Stomach (tissue), 9 donors: ENCODE results near the gene TRAPPC6A. TPM values are rescaled to one million over a fixed set of nuclear protein-coding genes. Genes with fewer than 3 reads are reported as not detected.

ENCODE experiments used
- DNase-seq, 2 donors: peaks; one replicate each; pipeline versions ENCODE4 v3.0.0 to v3.0.0-alpha.2; 2013 to 2019
- H3K27ac ChIP-seq, 5 donors: fragments of 200-600 bp in 4 of 5; sonication (generic) in 4 of 5; one replicate each; pipeline ENCODE4 v1.5.1; 2013 to 2019; ENCODE audit warnings: mild to moderate bottlenecking in 1 of 5, moderate library complexity in 1 of 5
- H3K27me3 ChIP-seq, 3 donors: fragments of 200-600 bp; sonication (generic); one replicate each; pipeline ENCODE4 v1.5.1; 2017 to 2019; ENCODE audit warnings: mixed run types in 1 of 3
- H3K36me3 ChIP-seq, 4 donors: fragments of 200-600 bp; sonication (generic); 1 replicate in 3 of 4; 2 replicates in 1 of 4; pipeline ENCODE4 v1.5.1; 2016 to 2019
- H3K4me1 ChIP-seq, 4 donors: fragments of 200-600 bp; sonication (generic); one replicate each; pipeline ENCODE4 v1.5.1; 2016 to 2019
- H3K4me3 ChIP-seq, 4 donors: fragments of 200-600 bp; sonication (generic) in 3 of 4; one replicate each; pipeline ENCODE4 v1.5.1; 2016 to 2019; ENCODE audit warnings: mild to moderate bottlenecking in 1 of 4
- H3K9me3 ChIP-seq, 4 donors: fragments of 200-600 bp; sonication (generic); one replicate each; pipeline ENCODE4 v1.5.1; 2016 to 2019
- CTCF ChIP-seq, 7 experiments: fragments of 450-650 bp in 4 of 7; fragments of 200-600 bp in 3 of 7; sonication (generic) in 3 of 7; IDR thresholded peaks; one replicate each; pipeline ENCODE4 v1.5.1; 2016 to 2019; ENCODE audit warnings: antibody characterized with exemption in 7 of 7, control low read depth in 2 of 7, mild to moderate bottlenecking in 1 of 7
- EP300 ChIP-seq: sonication (generic); formaldehyde crosslinking; IDR thresholded peaks from one replicate; pipeline ENCODE4 v1.6.1; 2017; ENCODE audit warnings: antibody characterized with exemption
- POLR2A ChIP-seq, 4 donors: fragments of 450-650 bp; IDR thresholded peaks; one replicate each; pipeline ENCODE4 v1.6.1; 2016; ENCODE audit warnings: antibody characterized with exemption in 4 of 4, control low read depth in 2 of 4, mild to moderate bottlenecking in 1 of 4, moderate library complexity in 1 of 4
- POLR2AphosphoS5 ChIP-seq, 3 donors: sonication (generic); formaldehyde crosslinking; IDR thresholded peaks; one replicate each; pipeline ENCODE4 v1.6.1; 2016; ENCODE audit warnings: antibody characterized with exemption in 3 of 3
- WGBS, 5 donors: extraction: QIAGEN DNeasy Blood & Tissue Kit in 3 of 5; methylation state at CpG; one replicate each; pipeline versions ENCODE4 v1.1.5 to v1.1.7; 2013 to 2018; 5-methylcytosine and 5-hydroxymethylcytosine counted together
- intact Hi-C: fragments of 100-400 bp; cut with DNase I; formaldehyde crosslinking; loops from one replicate; pipeline ENCODE4 v1.15.1; 2023; ENCODE audit warnings: low total_unique reads
- polyA plus RNA-seq, 3 donors: library from polyadenylated mRNA; stranded (reverse); fragments of 200-250 nt; gene quantifications; one replicate each; pipeline ENCODE4 v1.2.3, GENCODE V29; 2013
- total RNA-seq, 5 donors: library from RNA; depleted of rRNA; stranded (reverse); fragments of >200 nt; gene quantifications; one replicate each; pipeline versions ENCODE4 v1.1.0 to v1.2.3, GENCODE V29; 2014 to 2016
- donor health status: healthy with polysubstance abuse.
- donor health status: Bipolar disorder and iron deficiency.
- donor health status: healthy.

Gene TRAPPC6A
- total and polyA plus RNA-seq, 8 donors, result 8.7 to 59.4 (median 40.7) TPM; not detected in 1

GRCh38 chr19:45166723-45167252 is 11.2 kb downstream of the TRAPPC6A start:
- no peaks in the 10 kb centered on the region for H3K9me3 ChIP-seq
- intact Hi-C loops, result no loop called here
- DNase-seq, result no peak
- peaks cover 2 to 44% (median 28%) of the 10 kb centered on the region in 4 donors for H3K4me1 ChIP-seq
- peaks cover 0 to 6% (median 2%) of the 10 kb centered on the region in 4 donors for H3K36me3 ChIP-seq
- no peak overlapping the region for H3K27ac ChIP-seq
- H3K4me3 ChIP-seq, result no peak overlapping the region
- 69 to 83% (median 73%) methylated on average over 13 to 14 of the region's 14 CpGs for WGBS, 5 donors
- H3K27me3 ChIP-seq, result peaks cover 0 to 9% (median 2%) of the 10 kb centered on the region in 3 donors
- TF ChIP-seq POLR2AphosphoS5 (IDR thresholded peaks at IDR 0.05), result no peak
- no peak for TF ChIP-seq CTCF (IDR thresholded peaks at IDR 0.05)
- TF ChIP-seq EP300, result no peak
- no peak for TF ChIP-seq POLR2A (IDR thresholded peaks at IDR 0.05)

DNA sequence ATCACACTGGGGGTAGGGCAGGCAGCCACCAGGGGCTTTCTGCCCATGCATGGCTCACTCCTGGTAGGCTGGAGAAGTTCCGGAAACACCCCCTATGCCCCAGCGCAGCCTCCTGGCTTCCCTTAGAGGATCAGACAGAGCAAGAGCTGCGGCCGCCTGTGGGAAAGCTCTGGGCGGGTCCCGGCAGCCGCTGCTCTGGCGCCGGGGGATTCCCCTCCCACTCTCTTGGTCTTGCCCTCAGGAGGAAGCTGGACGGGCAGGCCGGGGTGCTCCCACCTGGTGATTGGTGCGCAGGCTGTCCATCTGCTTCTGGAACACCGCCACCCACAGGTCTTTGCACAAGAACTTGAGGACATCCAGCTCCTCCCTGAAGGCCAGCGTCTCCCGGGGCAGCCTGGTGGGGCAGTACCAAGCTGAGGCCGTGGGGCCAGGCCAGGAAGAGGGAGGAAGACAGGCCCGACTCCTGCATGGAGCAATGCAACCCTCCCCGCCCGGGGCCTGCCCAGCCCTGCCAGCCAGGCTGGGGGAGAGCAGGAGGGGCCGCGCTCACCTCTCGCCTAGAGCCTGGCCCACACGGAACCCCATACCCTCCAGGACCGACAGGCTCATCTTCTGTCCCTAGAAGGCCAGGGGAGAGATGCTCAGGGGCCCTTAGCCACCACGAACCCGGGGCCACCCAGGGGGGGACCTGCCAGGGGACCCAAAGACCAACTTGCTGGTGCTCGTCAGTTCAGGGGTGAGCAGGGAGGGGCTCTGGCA is 13.3 kb downstream of the TRAPPC6A start:
- no peak for TF ChIP-seq POLR2A (IDR thresholded peaks at IDR 0.05)
- TF ChIP-seq CTCF (IDR thresholded peaks at IDR 0.05), result no peak
- TF ChIP-seq EP300, result no peak
- peak in 1 of 3 donors; percentile 28 for TF ChIP-seq POLR2AphosphoS5 (IDR thresholded peaks at IDR 0.05)
- peaks cover 7 to 38% (median 34%) of the 10 kb centered on the region in 4 donors for H3K4me1 ChIP-seq
- no peak overlapping the region for H3K4me3 ChIP-seq
- intact Hi-C loops, result no loop called here
- peak; percentile 82 to 89 for DNase-seq
- WGBS, 5 donors, result 25 to 48% (median 32%) methylated on average over 16 to 27 of the region's 27 CpGs
- H3K36me3 ChIP-seq, result peaks cover 0 to 6% (median 2%) of the 10 kb centered on the region in 4 donors
- peaks cover 0 to 30% (median 20%) of the 10 kb centered on the region in 3 donors for H3K27me3 ChIP-seq
- H3K27ac ChIP-seq, result no peak overlapping the region
- H3K9me3 ChIP-seq, result no peaks in the 10 kb centered on the region

DNA sequence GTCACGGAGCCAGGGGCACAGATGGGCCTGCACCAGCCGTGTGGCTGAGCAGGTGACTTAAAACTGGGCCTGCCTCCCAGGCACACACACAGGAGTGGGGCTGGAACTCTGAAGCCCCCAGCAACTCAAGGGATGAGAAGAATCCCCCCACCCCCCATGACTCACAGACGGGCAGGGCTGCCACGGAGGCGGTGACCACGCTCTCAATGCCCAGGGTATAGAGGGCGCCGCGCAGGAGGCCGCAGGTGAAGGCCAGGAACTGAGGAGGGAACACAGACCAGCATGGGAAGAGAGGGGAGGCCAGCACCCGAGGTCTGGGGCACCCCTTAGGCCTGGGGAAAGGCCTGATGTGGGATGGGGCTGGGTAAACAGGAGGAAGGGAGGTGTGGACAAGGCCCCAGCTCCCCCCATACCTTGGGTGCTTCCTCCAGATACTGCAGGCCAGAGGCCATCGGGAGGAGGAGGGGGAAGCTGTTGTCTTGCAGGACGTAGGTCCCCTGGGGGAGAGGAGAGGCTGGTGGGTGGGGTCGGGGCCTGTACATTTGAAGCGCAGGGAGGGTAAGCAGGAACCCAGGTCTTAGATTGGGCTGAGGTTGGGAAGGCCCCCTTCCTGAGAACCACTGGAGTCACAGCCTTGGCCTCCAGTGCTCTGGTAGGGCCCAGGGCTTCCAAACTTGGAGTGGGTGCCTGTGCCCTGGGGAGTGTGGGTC is 14.1 kb downstream of the TRAPPC6A start:
- 75 to 85% (median 81%) methylated on average over 13 to 15 of the region's 15 CpGs for WGBS, 5 donors
- H3K36me3 ChIP-seq, result peaks cover 0 to 5% (median 0%) of the 10 kb centered on the region in 4 donors
- H3K27ac ChIP-seq, result no peak overlapping the region
- no peaks in the 10 kb centered on the region for H3K9me3 ChIP-seq
- no peak for DNase-seq
- H3K4me3 ChIP-seq, result no peak overlapping the region
- TF ChIP-seq POLR2AphosphoS5 (IDR thresholded peaks at IDR 0.05), result no peak
- no peak for TF ChIP-seq POLR2A (IDR thresholded peaks at IDR 0.05)
- TF ChIP-seq EP300, result no peak
- no peak for TF ChIP-seq CTCF (IDR thresholded peaks at IDR 0.05)
- peaks cover 0 to 38% (median 21%) of the 10 kb centered on the region in 3 donors for H3K27me3 ChIP-seq
- intact Hi-C loops, result no loop called here
- H3K4me1 ChIP-seq, result peaks cover 7 to 37% (median 31%) of the 10 kb centered on the region in 4 donors

DNA sequence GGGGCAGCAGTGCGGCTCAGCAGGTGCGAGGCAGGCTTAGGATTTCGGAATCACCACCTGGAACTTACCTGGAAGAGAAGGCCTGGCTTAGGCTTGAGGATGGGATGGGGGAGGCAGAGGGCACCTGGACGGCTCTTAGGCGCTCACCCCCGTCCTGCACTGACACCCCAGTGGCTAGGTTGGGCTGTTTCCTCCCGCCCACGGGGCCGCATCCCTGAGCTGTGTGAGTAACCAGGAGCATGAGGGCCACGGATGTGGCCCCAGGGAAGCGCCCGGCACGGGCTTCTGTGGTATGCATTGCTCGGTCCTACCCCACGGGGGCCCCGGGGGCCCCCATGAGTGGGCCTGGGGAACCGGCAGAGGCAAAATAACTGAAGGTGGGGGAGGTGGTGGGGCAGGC is 14.9 kb downstream of the TRAPPC6A start:
- no peaks in the 10 kb centered on the region for H3K9me3 ChIP-seq
- peaks cover 7 to 37% (median 31%) of the 10 kb centered on the region in 4 donors for H3K4me1 ChIP-seq
- no peak for TF ChIP-seq CTCF (IDR thresholded peaks at IDR 0.05)
- TF ChIP-seq EP300, result no peak
- TF ChIP-seq POLR2A (IDR thresholded peaks at IDR 0.05), result no peak
- TF ChIP-seq POLR2AphosphoS5 (IDR thresholded peaks at IDR 0.05), result no peak
- H3K27me3 ChIP-seq, result peaks cover 0 to 46% (median 29%) of the 10 kb centered on the region in 3 donors
- DNase-seq, result no peak
- no peak overlapping the region for H3K4me3 ChIP-seq
- no peaks in the 10 kb centered on the region for H3K36me3 ChIP-seq
- intact Hi-C loops, result no loop called here
- no peak overlapping the region for H3K27ac ChIP-seq
- 82 to 94% (median 87%) methylated on average over 8 to 17 of the region's 17 CpGs for WGBS, 5 donors
